ENCODE data around the gene NOS1AP.
"Not testable (repeated sequence)": the region's sequence is repeated elsewhere in the genome, so short reads cannot be mapped to it uniquely, and the experiment has no call there.

NOS1AP gene

GRCh38 chr1:162200096-162200847 is 130.8 kb downstream of the NOS1AP start:
- TF ChIP-seq, protein P1, sequence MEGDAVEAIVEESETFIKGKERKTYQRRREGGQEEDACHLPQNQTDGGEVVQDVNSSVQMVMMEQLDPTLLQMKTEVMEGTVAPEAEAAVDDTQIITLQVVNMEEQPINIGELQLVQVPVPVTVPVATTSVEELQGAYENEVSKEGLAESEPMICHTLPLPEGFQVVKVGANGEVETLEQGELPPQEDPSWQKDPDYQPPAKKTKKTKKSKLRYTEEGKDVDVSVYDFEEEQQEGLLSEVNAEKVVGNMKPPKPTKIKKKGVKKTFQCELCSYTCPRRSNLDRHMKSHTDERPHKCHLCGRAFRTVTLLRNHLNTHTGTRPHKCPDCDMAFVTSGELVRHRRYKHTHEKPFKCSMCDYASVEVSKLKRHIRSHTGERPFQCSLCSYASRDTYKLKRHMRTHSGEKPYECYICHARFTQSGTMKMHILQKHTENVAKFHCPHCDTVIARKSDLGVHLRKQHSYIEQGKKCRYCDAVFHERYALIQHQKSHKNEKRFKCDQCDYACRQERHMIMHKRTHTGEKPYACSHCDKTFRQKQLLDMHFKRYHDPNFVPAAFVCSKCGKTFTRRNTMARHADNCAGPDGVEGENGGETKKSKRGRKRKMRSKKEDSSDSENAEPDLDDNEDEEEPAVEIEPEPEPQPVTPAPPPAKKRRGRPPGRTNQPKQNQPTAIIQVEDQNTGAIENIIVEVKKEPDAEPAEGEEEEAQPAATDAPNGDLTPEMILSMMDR (IDR thresholded peaks at IDR 0.05; ENCODE audit: low read length): no peak
- TF ChIP-seq EZH2 (IDR thresholded peaks at IDR 0.05; ENCODE audit: borderline replicate concordance, low read length): no peak
- Histone ChIP-seq H3K4me2 (ENCODE audit: low read length) (no peak overlapping the region), H4K20me1 (ENCODE audit: insufficient read depth, low read length) (no peaks in the 10 kb centered on the region), H3K4me1 (ENCODE audit: insufficient read depth, low read length, severe bottlenecking) (no peaks in the 10 kb centered on the region), H3K27ac (ENCODE audit: low read depth, low read length, poor library complexity, severe bottlenecking) (no peak overlapping the region), H3K9me2 (ENCODE audit: low read depth, low read length) (no peaks in the 10 kb centered on the region), H3K9ac (ENCODE audit: low read length) (no peak overlapping the region), H3K36me3 (ENCODE audit: insufficient read depth, low read length) (no peaks in the 10 kb centered on the region), H3F3A (ENCODE audit: insufficient read depth, low read length) (no peaks in the 10 kb centered on the region), H3K4me3 (ENCODE audit: low read depth, low read length, poor library complexity, severe bottlenecking) (no peak overlapping the region), H3K27me3 (ENCODE audit: insufficient read depth, low read length) (no peaks in the 10 kb centered on the region), H3K9me3 (ENCODE audit: low read length) (no peaks in the 10 kb centered on the region), H2AFZ (ENCODE audit: low read length) (no peak overlapping the region), H3K79me2 (ENCODE audit: insufficient read depth, low read length) (no peaks in the 10 kb centered on the region)

- not testable (repeated sequence) for H3K36me3 ChIP-seq (ENCODE audit: insufficient read depth, low read length)
Measured at GRCh38 chr1:162201062-162201461, 131.6 kb downstream of the NOS1AP start.

DNA sequence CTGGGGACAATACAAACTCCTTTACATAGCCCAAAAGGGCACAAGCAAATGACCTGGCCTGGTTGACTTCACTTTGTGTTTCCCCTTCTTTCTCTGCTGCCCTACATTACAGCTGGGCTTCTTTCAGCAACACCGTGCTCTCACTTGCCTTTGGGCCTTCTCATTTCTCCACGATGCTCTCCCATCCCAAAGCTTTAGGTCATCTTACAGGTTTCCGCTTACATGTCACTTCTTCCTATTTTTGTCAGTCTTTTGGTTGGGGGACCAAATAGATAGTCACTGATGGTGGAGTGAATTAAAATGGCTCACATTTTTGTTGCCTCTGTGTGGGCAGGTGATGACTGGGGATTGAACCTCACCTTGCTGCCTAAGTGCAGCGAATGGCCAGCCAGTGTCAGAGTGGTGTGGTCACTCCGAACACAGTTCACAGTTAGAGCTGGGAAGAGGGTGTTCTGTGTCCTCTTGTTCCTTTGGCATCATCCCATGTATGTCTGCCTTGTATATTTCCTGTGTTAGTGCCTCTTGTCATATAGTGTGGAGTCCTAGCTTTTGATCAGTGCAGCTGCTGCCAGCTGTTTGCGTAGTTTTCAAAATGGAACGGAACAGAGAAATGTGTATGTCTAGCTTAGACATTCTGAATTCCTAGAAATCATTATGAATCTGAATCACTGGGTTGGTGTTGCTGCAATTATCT is 134.8 kb downstream of the NOS1AP start:
- Histone ChIP-seq H3K4me1 (ENCODE audit: insufficient read depth, low read length, severe bottlenecking) (no peaks in the 10 kb centered on the region), H3K9ac (ENCODE audit: low read length) (no peak overlapping the region), H3K4me3 (ENCODE audit: low read depth, low read length, poor library complexity, severe bottlenecking) (no peak overlapping the region), H3K9me2 (ENCODE audit: low read depth, low read length) (no peaks in the 10 kb centered on the region), H3K27ac (ENCODE audit: low read depth, low read length, poor library complexity, severe bottlenecking) (no peak overlapping the region), H3K27me3 (ENCODE audit: insufficient read depth, low read length) (no peaks in the 10 kb centered on the region), H3F3A (ENCODE audit: insufficient read depth, low read length) (no peaks in the 10 kb centered on the region), H3K79me2 (ENCODE audit: insufficient read depth, low read length) (no peaks in the 10 kb centered on the region), H3K4me2 (ENCODE audit: low read length) (no peak overlapping the region), H2AFZ (ENCODE audit: low read length) (no peak overlapping the region), H3K9me3 (ENCODE audit: low read length) (no peaks in the 10 kb centered on the region), H3K36me3 (ENCODE audit: insufficient read depth, low read length) (no peaks in the 10 kb centered on the region), H4K20me1 (ENCODE audit: insufficient read depth, low read length) (no peaks in the 10 kb centered on the region)
- TF ChIP-seq EZH2 (IDR thresholded peaks at IDR 0.05; ENCODE audit: borderline replicate concordance, low read length): no peak
- TF ChIP-seq, protein P1 (IDR thresholded peaks at IDR 0.05; ENCODE audit: low read length): no peak

More at GRCh38 chr1:162201062-162201461, 131.6 kb downstream of the NOS1AP start:
- H3F3A ChIP-seq (ENCODE audit: insufficient read depth, low read length); H3K27ac ChIP-seq (ENCODE audit: low read depth, low read length, poor library complexity, severe bottlenecking); H3K27me3 ChIP-seq (ENCODE audit: insufficient read depth, low read length); H3K9me2 ChIP-seq (ENCODE audit: low read depth, low read length); H4K20me1 ChIP-seq (ENCODE audit: insufficient read depth, low read length); H3K4me2 ChIP-seq (ENCODE audit: low read length); H2AFZ ChIP-seq (ENCODE audit: low read length); H3K9me3 ChIP-seq (ENCODE audit: low read length); H3K9ac ChIP-seq (ENCODE audit: low read length); H3K4me3 ChIP-seq (ENCODE audit: low read depth, low read length, poor library complexity, severe bottlenecking); H3K79me2 ChIP-seq (ENCODE audit: insufficient read depth, low read length); H3K4me1 ChIP-seq (ENCODE audit: insufficient read depth, low read length, severe bottlenecking): not testable (repeated sequence)

Data from OCI-LY1 (cell line).